ENCODE data around the gene AK9. TPM values are rescaled to one million over a fixed set of nuclear protein-coding genes. Genes with fewer than 3 reads are reported as not detected.
A peak's percentile ranks its signal among the peaks of the same experiment; 100 is the strongest.

Gene AK9
- polyA plus RNA-seq, 2 of the 4 experiments (the other 2 are of a cell fraction), result 2.2 to 4.7 TPM

DNA sequence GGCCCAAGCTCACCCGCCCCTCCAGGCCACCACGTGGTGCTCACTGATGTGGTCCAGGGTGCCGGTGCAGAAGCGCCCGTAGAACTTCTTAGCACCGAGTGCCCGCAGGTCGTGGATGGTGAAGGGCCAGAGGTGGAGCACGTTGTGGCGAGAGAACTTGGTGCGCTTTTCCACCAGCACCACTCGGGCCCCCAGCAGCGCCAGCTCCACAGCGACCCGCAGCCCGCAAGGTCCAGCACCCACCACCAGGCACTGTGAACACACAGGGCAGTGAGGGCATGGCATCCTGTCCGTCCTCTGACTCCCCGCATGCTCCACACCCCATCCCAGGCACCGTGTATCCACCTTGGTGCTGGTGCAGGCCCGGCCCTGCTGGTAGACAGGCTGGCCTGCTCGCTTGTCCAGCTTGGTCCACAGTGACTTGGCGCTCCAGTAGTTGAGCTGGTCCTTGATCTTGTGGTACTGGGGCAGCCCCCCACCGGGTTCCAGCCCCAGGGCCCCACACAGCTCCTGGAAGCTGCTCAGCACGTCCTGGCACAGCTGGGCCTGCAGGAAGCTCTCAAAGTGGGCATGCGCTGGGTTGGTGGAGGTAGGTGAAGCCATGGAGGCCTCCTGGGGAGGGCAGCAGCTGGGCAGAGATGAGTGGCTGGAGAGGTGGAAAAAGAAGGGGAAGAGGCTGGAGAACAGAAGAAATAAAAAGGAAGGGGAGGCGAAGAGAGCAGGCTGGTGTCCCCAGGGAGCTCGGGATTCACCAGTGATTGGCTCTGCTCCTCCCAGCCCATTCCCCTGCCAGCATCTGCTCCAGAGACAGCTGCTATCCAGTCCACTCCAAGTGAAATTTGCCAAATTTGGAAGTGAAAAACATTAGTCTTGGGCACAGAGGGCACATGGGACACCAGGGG lies 237.2 kb downstream of the AK9 start:
- Histone ChIP-seq H3K27ac (no peak overlapping the region; a peak in 1 of 6 replicates), H3K4me1 (peaks cover 14% of the 10 kb centered on the region; the same call in 1 of the 3 replicates), H3K4me2 (peak overlapping the region; percentile 92), H3K9me3 (no peaks in the 10 kb centered on the region), H3K4me3 (no peak overlapping the region)
- CTCF ChIA-PET, result interaction anchor here (0.8 to 2.5 kb wide), 4 partner anchors 9 to 266 kb away, joined by 3 to 16 read pairs (median 5); partner anchors contain the start of genes PPIL6 and SMPD2
- ATAC-seq (no peak), DNase-seq (ENCODE audit: low read depth in 1 of 2, low spot score in 1 of 2) (no peak), FAIRE-seq (no peak)
- no peak for TF ChIP-seq HOXB5 (CRISPR knock-in tag; IDR thresholded peaks at IDR 0.05)
- no peak for TF ChIP-seq MYC (IDR thresholded peaks at IDR 0.05; ENCODE audit: borderline replicate concordance, low read length)
- TF ChIP-seq RCOR1 (IDR thresholded peaks at IDR 0.05; ENCODE audit: low read depth, low read length), result no peak
- no peak for TF ChIP-seq KDM5A (IDR thresholded peaks at IDR 0.05)
- no peak for TF ChIP-seq TP53 (CRISPR knock-in tag; IDR thresholded peaks at IDR 0.05)
- no peak for TF ChIP-seq KDM1A (IDR thresholded peaks at IDR 0.05; ENCODE audit: low read depth)
- TF ChIP-seq SREBF2 (IDR thresholded peaks at IDR 0.05), result no peak
- no peak for TF ChIP-seq HDAC2 (IDR thresholded peaks at IDR 0.05)
- no peak for TF ChIP-seq CBX8 (IDR thresholded peaks at IDR 0.05)
- no peak for TF ChIP-seq MAZ (IDR thresholded peaks at IDR 0.05; ENCODE audit: borderline replicate concordance, low read depth, low read length)
- no peak for TF ChIP-seq NFE2L2 (conservative IDR thresholded peaks at IDR 0.05; ENCODE audit: low read length)
- TF ChIP-seq BHLHE40 (IDR thresholded peaks at IDR 0.05; ENCODE audit: low read depth, low read length), result no peak
- TF ChIP-seq FOXS1 (CRISPR knock-in tag; IDR thresholded peaks at IDR 0.05), result no peak
- WGBS (ENCODE audit: missing lambda C conversion rate), result 96% methylated on average over 15 of the region's 27 CpGs
- POLR2A ChIA-PET, result interaction anchor here (0.5 to 4.1 kb wide), 2 partner anchors 12 to 36 kb away, joined by 3 to 18 read pairs; partner anchors contain the start of genes PPIL6 and SMPD2

GRCh38 chr6:109453156-109453555 lies 237.8 kb downstream of the AK9 start:
- FAIRE-seq (no peak), ATAC-seq (no peak), DNase-seq (ENCODE audit: low read depth in 1 of 2, low spot score in 1 of 2) (no peak)
- TF ChIP-seq CHD4 (IDR thresholded peaks at IDR 0.05; ENCODE audit: borderline replicate concordance) (no peak), ESRRA (IDR thresholded peaks at IDR 0.05; ENCODE audit: borderline replicate concordance, low read length) (no peak), FOSL2 (IDR thresholded peaks at IDR 0.05) (no peak), FOSL2 (CRISPR knock-in tag; IDR thresholded peaks at IDR 0.05) (no peak), HOXA7 (CRISPR knock-in tag; IDR thresholded peaks at IDR 0.05) (no peak), FOSB (CRISPR knock-in tag; IDR thresholded peaks at IDR 0.05) (no peak), SREBF2 (IDR thresholded peaks at IDR 0.05) (no peak), ELK1 (IDR thresholded peaks at IDR 0.05; ENCODE audit: low read depth, low read length) (no peak), RARB (CRISPR knock-in tag; IDR thresholded peaks at IDR 0.05) (no peak), MAX (IDR thresholded peaks at IDR 0.05) (no peak)
- TF ChIP-seq, protein P1, sequence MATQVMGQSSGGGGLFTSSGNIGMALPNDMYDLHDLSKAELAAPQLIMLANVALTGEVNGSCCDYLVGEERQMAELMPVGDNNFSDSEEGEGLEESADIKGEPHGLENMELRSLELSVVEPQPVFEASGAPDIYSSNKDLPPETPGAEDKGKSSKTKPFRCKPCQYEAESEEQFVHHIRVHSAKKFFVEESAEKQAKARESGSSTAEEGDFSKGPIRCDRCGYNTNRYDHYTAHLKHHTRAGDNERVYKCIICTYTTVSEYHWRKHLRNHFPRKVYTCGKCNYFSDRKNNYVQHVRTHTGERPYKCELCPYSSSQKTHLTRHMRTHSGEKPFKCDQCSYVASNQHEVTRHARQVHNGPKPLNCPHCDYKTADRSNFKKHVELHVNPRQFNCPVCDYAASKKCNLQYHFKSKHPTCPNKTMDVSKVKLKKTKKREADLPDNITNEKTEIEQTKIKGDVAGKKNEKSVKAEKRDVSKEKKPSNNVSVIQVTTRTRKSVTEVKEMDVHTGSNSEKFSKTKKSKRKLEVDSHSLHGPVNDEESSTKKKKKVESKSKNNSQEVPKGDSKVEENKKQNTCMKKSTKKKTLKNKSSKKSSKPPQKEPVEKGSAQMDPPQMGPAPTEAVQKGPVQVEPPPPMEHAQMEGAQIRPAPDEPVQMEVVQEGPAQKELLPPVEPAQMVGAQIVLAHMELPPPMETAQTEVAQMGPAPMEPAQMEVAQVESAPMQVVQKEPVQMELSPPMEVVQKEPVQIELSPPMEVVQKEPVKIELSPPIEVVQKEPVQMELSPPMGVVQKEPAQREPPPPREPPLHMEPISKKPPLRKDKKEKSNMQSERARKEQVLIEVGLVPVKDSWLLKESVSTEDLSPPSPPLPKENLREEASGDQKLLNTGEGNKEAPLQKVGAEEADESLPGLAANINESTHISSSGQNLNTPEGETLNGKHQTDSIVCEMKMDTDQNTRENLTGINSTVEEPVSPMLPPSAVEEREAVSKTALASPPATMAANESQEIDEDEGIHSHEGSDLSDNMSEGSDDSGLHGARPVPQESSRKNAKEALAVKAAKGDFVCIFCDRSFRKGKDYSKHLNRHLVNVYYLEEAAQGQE (IDR thresholded peaks at IDR 0.05), result no peak
- TF ChIP-seq, protein P2, sequence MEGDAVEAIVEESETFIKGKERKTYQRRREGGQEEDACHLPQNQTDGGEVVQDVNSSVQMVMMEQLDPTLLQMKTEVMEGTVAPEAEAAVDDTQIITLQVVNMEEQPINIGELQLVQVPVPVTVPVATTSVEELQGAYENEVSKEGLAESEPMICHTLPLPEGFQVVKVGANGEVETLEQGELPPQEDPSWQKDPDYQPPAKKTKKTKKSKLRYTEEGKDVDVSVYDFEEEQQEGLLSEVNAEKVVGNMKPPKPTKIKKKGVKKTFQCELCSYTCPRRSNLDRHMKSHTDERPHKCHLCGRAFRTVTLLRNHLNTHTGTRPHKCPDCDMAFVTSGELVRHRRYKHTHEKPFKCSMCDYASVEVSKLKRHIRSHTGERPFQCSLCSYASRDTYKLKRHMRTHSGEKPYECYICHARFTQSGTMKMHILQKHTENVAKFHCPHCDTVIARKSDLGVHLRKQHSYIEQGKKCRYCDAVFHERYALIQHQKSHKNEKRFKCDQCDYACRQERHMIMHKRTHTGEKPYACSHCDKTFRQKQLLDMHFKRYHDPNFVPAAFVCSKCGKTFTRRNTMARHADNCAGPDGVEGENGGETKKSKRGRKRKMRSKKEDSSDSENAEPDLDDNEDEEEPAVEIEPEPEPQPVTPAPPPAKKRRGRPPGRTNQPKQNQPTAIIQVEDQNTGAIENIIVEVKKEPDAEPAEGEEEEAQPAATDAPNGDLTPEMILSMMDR (IDR thresholded peaks at IDR 0.05), result no peak
- Histone ChIP-seq H3K9me3 (no peaks in the 10 kb centered on the region), H3K4me2 (no peak overlapping the region), H3K4me1 (peaks cover 14% of the 10 kb centered on the region; the same call in 1 of the 3 replicates), H3K27ac (no peak overlapping the region), H3K4me3 (no peak overlapping the region)
- CTCF ChIA-PET, result interaction anchor here (0.8 to 2.5 kb wide), 3 partner anchors 11 to 265 kb away, joined by 3 to 16 read pairs (median 4); partner anchors contain the start of genes PPIL6 and SMPD2
- WGBS (ENCODE audit: missing lambda C conversion rate), result no CpG with 5 or more reads among the region's 2 CpGs
- POLR2A ChIA-PET, result interaction anchor here (0.5 to 4.1 kb wide), 2 partner anchors 12 to 36 kb away, joined by 3 to 18 read pairs; partner anchors contain the start of genes PPIL6 and SMPD2

Measured in A549 (cell line).